IMR-90 (cell line): ENCODE data around the gene AKIP1. TPM values are rescaled to one million over a fixed set of nuclear protein-coding genes. Genes with fewer than 3 reads are reported as not detected.

Source experiments
- ATAC-seq: fragments of 200-7000 bp; cut with Tn5 transposase; 2 replicates; pipeline ENCODE4 v1.9.1; 2020; ENCODE audit warnings: low read depth, mild to moderate bottlenecking, moderate library complexity
- BruUV-seq: library from RNA; stranded (reverse); fragments of 400-500 nt; replicated peaks from 2 replicates; lab custom pipeline; 2021; lab: Mats Ljungman, UMichigan
- CTCF ChIA-PET: fragments of 300-600 bp; formaldehyde crosslinking; extraction: SDS; loops from one replicate; lab custom pipeline; 2021; ENCODE audit warnings: antibody characterized with exemption; lab: Yijun Ruan, JAX
- POLR2A ChIA-PET: fragments of 300-600 bp; sonication (Branson Sonifier 250); formaldehyde crosslinking; loops from one replicate; lab custom pipeline; 2022; ENCODE audit warnings: antibody characterized with exemption; ENCODE audit not compliant: unreplicated experiment; lab: Charles Lee
- DNase-seq: peaks from one replicate; pipeline ENCODE4 v3.0.0; 2013
- H2AFZ ChIP-seq: replicated peaks from 2 replicates; pipeline ENCODE3; 2013; ENCODE audit warnings: low read length, mild to moderate bottlenecking; ENCODE audit not compliant: poor library complexity
- H2AK5ac ChIP-seq: 2 replicates; pipeline ENCODE4 v1.6.1; 2013; ENCODE audit warnings: low read depth, low read length, inconsistent platforms
- H2AK9ac ChIP-seq: replicated peaks from 2 replicates; pipeline ENCODE3; 2013; ENCODE audit warnings: mild to moderate bottlenecking, low read depth, low read length, moderate library complexity; ENCODE audit not compliant: poor library complexity
- H2BK120ac ChIP-seq: 2 replicates; pipeline ENCODE4 v1.6.1; 2013; ENCODE audit warnings: low read depth, low read length, inconsistent platforms
- H2BK15ac ChIP-seq: 3 replicates; pipeline ENCODE4 v1.6.1; 2013; ENCODE audit warnings: low read depth, low read length, inconsistent platforms
- H2BK20ac ChIP-seq: 2 replicates; pipeline ENCODE4 v1.6.1; 2013; ENCODE audit warnings: low read depth, mild to moderate bottlenecking, inconsistent platforms, low read length, moderate library complexity
- H2BK5ac ChIP-seq: 2 replicates; pipeline ENCODE4 v1.6.1; 2013; ENCODE audit warnings: mild to moderate bottlenecking, low read depth, low read length, inconsistent platforms; ENCODE audit not compliant: poor library complexity, severe bottlenecking
- H3K14ac ChIP-seq: replicated peaks from 2 replicates; pipeline ENCODE4 v1.6.1; 2013; ENCODE audit warnings: low read depth, low read length, inconsistent platforms
- H3K18ac ChIP-seq: 2 replicates; pipeline ENCODE4 v1.6.1; 2013; ENCODE audit warnings: low read depth, low read length, control low read depth
- H3K23ac ChIP-seq: 2 replicates; pipeline ENCODE4 v1.6.1; 2013; ENCODE audit warnings: low read depth, low read length, inconsistent platforms
- H3K27ac ChIP-seq: 2 replicates; pipeline ENCODE4 v1.5.1; 2013; ENCODE audit warnings: mild to moderate bottlenecking, control low read depth, low read length; ENCODE audit not compliant: insufficient read depth
- H3K27me3 ChIP-seq: 2 replicates; pipeline ENCODE4 v1.6.1; 2013; ENCODE audit warnings: low read length; ENCODE audit not compliant: control insufficient read depth, insufficient read depth
- H3K36me3 ChIP-seq: 2 replicates; pipeline ENCODE4 v1.6.1; 2013; ENCODE audit warnings: low read length, mixed read lengths; ENCODE audit not compliant: control insufficient read depth, insufficient read depth
- H3K4ac ChIP-seq: 2 replicates; pipeline ENCODE4 v1.6.1; 2013; ENCODE audit warnings: low read depth, low read length, inconsistent platforms
- H3K4me1 ChIP-seq: 2 replicates; pipeline ENCODE4 v1.6.1; 2013; ENCODE audit warnings: low read length, mixed read lengths; ENCODE audit not compliant: control insufficient read depth, insufficient read depth
- H3K4me2 ChIP-seq: 2 replicates; pipeline ENCODE4 v1.6.1; 2013; ENCODE audit warnings: low read depth, mild to moderate bottlenecking, control low read depth, low read length, moderate library complexity
- H3K4me3 ChIP-seq: 2 replicates; pipeline ENCODE4 v1.5.1; 2013; ENCODE audit warnings: low read depth, mild to moderate bottlenecking, control low read depth, low read length, moderate library complexity; ENCODE audit not compliant: insufficient read depth
- H3K56ac ChIP-seq: 2 replicates; pipeline ENCODE4 v1.6.1; 2013; ENCODE audit warnings: low read length, inconsistent platforms; ENCODE audit not compliant: insufficient read depth; ENCODE audit errors: extremely low read depth
- H3K79me1 ChIP-seq, 2 experiments: 2 replicates each; pipeline ENCODE4 v1.6.1; 2013; ENCODE audit warnings: low read length in 2 of 2, inconsistent platforms in 1 of 2, low read depth in 1 of 2
- H3K9ac ChIP-seq: 2 replicates; pipeline ENCODE4 v1.6.1; 2013; ENCODE audit warnings: low read depth, low read length, control low read depth
- H3K9me1 ChIP-seq: 2 replicates; pipeline ENCODE4 v1.6.1; 2013; ENCODE audit warnings: low read length, inconsistent platforms; ENCODE audit not compliant: insufficient read depth
- H3K9me3 ChIP-seq: 2 replicates; pipeline ENCODE4 v1.6.1; 2013; ENCODE audit warnings: low read length; ENCODE audit not compliant: control insufficient read depth, insufficient read depth
- H4K20me1 ChIP-seq: 2 replicates; pipeline ENCODE4 v1.6.1; 2013; ENCODE audit warnings: low read length, inconsistent platforms; ENCODE audit not compliant: insufficient read depth
- H4K5ac ChIP-seq: 2 replicates; pipeline ENCODE4 v1.6.1; 2013; ENCODE audit warnings: mild to moderate bottlenecking, low read depth, low read length, control low read depth
- H4K8ac ChIP-seq, 2 experiments: 2 replicates each; pipeline ENCODE4 v1.6.1; 2013; ENCODE audit warnings: low read depth in 2 of 2, low read length in 2 of 2, control low read depth in 1 of 2, inconsistent platforms in 1 of 2
- H4K91ac ChIP-seq: 2 replicates; pipeline ENCODE4 v1.6.1; 2013; ENCODE audit warnings: low read depth, low read length, inconsistent platforms; ENCODE audit not compliant: insufficient read depth
- BHLHE40 ChIP-seq: fragments of 150-350 bp; IDR thresholded peaks from 2 replicates; pipeline ENCODE4 v1.6.1; 2016; ENCODE audit warnings: mild to moderate bottlenecking, low read depth, low read length
- CEBPB ChIP-seq: IDR thresholded peaks from 2 replicates; pipeline ENCODE4 v1.6.1; 2012; ENCODE audit warnings: low read depth, low read length, improper control_type of control experiment
- CHD1 ChIP-seq: IDR thresholded peaks from 2 replicates; pipeline ENCODE4 v1.6.1; 2012; ENCODE audit warnings: low read depth, low read length, improper control_type of control experiment
- FOS ChIP-seq: fragments of 150-350 bp; IDR thresholded peaks from 2 replicates; pipeline ENCODE4 v1.6.1; 2016; ENCODE audit warnings: low read depth, low read length
- MAFK ChIP-seq: IDR thresholded peaks from 2 replicates; pipeline ENCODE4 v1.6.1; 2012; ENCODE audit warnings: low read depth, low read length, improper control_type of control experiment
- MAZ ChIP-seq: IDR thresholded peaks from 2 replicates; pipeline ENCODE4 v1.6.1; 2012; ENCODE audit warnings: low read depth, mild to moderate bottlenecking, low read length, improper control_type of control experiment, moderate library complexity, borderline replicate concordance
- MXI1 ChIP-seq: IDR thresholded peaks from 2 replicates; pipeline ENCODE4 v1.6.1; 2012; ENCODE audit warnings: low read depth, mild to moderate bottlenecking, low read length, moderate library complexity, borderline replicate concordance
- NFE2L2 ChIP-seq: fragments of 150-350 bp; IDR thresholded peaks from 2 replicates; pipeline ENCODE4 v1.6.1; 2016; ENCODE audit warnings: low read depth, mild to moderate bottlenecking, low read length
- POLR2A ChIP-seq: IDR thresholded peaks from 2 replicates; pipeline ENCODE4 v1.6.1; 2012; ENCODE audit warnings: mild to moderate bottlenecking, low read depth, low read length
- RAD21 ChIP-seq: IDR thresholded peaks from 2 replicates; pipeline ENCODE4 v1.6.1; 2012; ENCODE audit warnings: low read length, improper control_type of control experiment
- RCOR1 ChIP-seq: IDR thresholded peaks from 2 replicates; pipeline ENCODE4 v1.6.1; 2012; ENCODE audit warnings: mild to moderate bottlenecking, low read length, improper control_type of control experiment; ENCODE audit not compliant: insufficient replicate concordance
- RFX5 ChIP-seq: IDR thresholded peaks from 2 replicates; pipeline ENCODE4 v1.8.0; 2012; ENCODE audit warnings: low read depth, mild to moderate bottlenecking, low read length, moderate library complexity
- SMC3 ChIP-seq: fragments of 150-350 bp; IDR thresholded peaks from 2 replicates; pipeline ENCODE4 v1.6.1; 2016; ENCODE audit warnings: low read depth, mild to moderate bottlenecking, antibody characterized with exemption, low read length, moderate library complexity
- USF2 ChIP-seq: fragments of 150-350 bp; IDR thresholded peaks from 2 replicates; pipeline ENCODE4 v1.6.1; 2017; ENCODE audit warnings: mild to moderate bottlenecking, antibody characterized with exemption, low read length, low read depth
- WGBS, 2 experiments: methylation state at CpG; one replicate each; pipeline versions ENCODE4 v1.1.5 to v1.1.7; 2013; ENCODE audit warnings: missing lambda C conversion rate in 2 of 2; ENCODE audit not compliant: insufficient read length in 1 of 2; ENCODE audit errors: extremely low coverage in 2 of 2; 5-methylcytosine and 5-hydroxymethylcytosine counted together
- dilution Hi-C: fragments of 300-500 bp; cut with HindIII; formaldehyde crosslinking; loops from one replicate; pipeline ENCODE4 v1.14.3; 2018; ENCODE audit warnings: low sequenced_read_pairs; ENCODE audit not compliant: unreplicated experiment
- in situ Hi-C: fragments of 300-500 bp; cut with MboI; formaldehyde crosslinking; loops from 3 replicates; pipeline ENCODE4 v1.14.3; 2019; ENCODE audit warnings: low sequenced_read_pairs, inconsistent platforms, mixed read lengths
- intact Hi-C: fragments of 100-400 bp; cut with micrococcal nuclease; formaldehyde crosslinking; loops from 2 replicates; pipeline ENCODE4 v1.10.0; 2022
- polyA plus RNA-seq, 3 experiments: library from polyadenylated mRNA; depleted of rRNA; stranded (reverse); fragments of >200 nt; gene quantifications; 2 replicates each; pipeline ENCODE4 v1.2.3, GENCODE V29; 2012; ENCODE audit warnings: low replicate concordance in 1 of 3
- total RNA-seq: library from RNA; depleted of rRNA; stranded (reverse); fragments of >200 nt; gene quantifications from 2 replicates; pipeline ENCODE4 v1.2.3, GENCODE V29; 2012

AKIP1 gene
- total and polyA plus RNA-seq, 2 of the 4 experiments (the other 2 are of a cell fraction) = 33.9 to 36.0 TPM

DNA sequence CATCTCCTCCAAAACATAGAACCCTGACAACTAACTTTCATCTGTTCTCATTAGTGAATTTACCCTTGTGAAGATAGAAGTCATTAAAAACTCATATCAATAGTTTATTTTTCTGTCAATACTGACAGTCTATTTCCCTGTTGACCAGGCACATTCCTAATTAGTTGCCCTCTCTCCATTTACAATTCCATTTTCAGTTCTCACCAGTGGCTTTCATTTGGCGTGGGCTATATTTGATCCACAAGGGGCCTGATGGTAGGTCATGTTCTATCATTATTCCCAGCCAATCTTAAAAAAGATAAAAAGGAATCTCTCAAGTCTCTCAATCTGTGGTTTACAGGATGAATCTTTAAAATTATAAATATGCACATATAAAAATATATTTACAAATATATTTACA is 3.9 kb upstream of the AKIP1 start:
- Histone ChIP-seq H3K18ac (peak overlapping the region; percentile 40; the same call in 1 of the 2 replicates), H2BK20ac (peak overlapping the region; percentile 80; the same call in 1 of the 2 replicates), H2AK9ac (no peak overlapping the region), H2BK5ac (peak overlapping the region; percentile 25), H3K79me1 (peaks cover under 1 to 13% of the 10 kb centered on the region in 2 experiments; a peak in 3 of 4 replicates), H3K56ac (no peak overlapping the region), H3K4me3 (no peak overlapping the region), H2BK15ac (no peak overlapping the region; the same call in 2 of the 3 replicates), H3K23ac (peak overlapping the region; percentile 0; the same call in 1 of the 2 replicates), H3K4me1 (peaks cover 2% of the 10 kb centered on the region; the same call in 1 of the 2 replicates), H3K36me3 (no peaks in the 10 kb centered on the region), H3K27me3 (no peaks in the 10 kb centered on the region), H4K5ac (no peak overlapping the region), H3K9ac (no peak overlapping the region), H4K20me1 (no peaks in the 10 kb centered on the region), H3K9me1 (peaks cover 2% of the 10 kb centered on the region; the same call in 1 of the 2 replicates), H2AFZ (no peak overlapping the region), H2AK5ac (peak overlapping the region; percentile 63; the same call in 1 of the 2 replicates), H3K4ac (peak overlapping the region; percentile 40; the same call in 1 of the 2 replicates), H4K91ac (peak overlapping the region; percentile 19; the same call in 1 of the 2 replicates), H3K27ac (no peak overlapping the region; the same call in 1 of the 2 replicates), H3K14ac (no peak overlapping the region; the same call in 1 of the 2 replicates), H2BK120ac (peak overlapping the region; percentile 65; the same call in 1 of the 2 replicates), H4K8ac (peak overlapping the region in 1 of 2 experiments; percentile 46; a peak in 1 of 4 replicates), H3K4me2 (no peak overlapping the region; the same call in 1 of the 2 replicates), H3K9me3 (no peaks in the 10 kb centered on the region)
- no CpG with 5 or more reads among the region's 1 CpG for WGBS, 2 experiments
- POLR2A ChIA-PET = no interaction called here
- in situ Hi-C loops = no loop called here
- no peak for DNase-seq
- CTCF ChIA-PET = no interaction called here
- BruUV-seq = no TSS peak
- no peak for ATAC-seq
- intact Hi-C loops = loop anchor here (5.0 kb wide), 1 partner anchor 35 kb away; no protein-coding TSS in a partner anchor
- dilution Hi-C loops = no loop called here
- TF ChIP-seq POLR2A (no peak), BHLHE40 (no peak), RAD21 (no peak), FOS (no peak), RCOR1 (no peak), CEBPB (no peak), NFE2L2 (no peak), SMC3 (no peak), USF2 (no peak), CHD1 (no peak), MAFK (no peak), MAZ (no peak), MXI1 (no peak), RFX5 (no peak)
